BJ (cell line): Measurements from ENCODE around the gene ARHGEF39. TPM values are rescaled to one million over a fixed set of nuclear protein-coding genes. Genes with fewer than 3 reads are reported as not detected.

ENCODE experiments used
- CTCF ChIA-PET: fragments of 350-600 bp; formaldehyde crosslinking; extraction: SDS; loops from one replicate; lab custom pipeline; 2021; ENCODE audit warnings: antibody characterized with exemption, inconsistent platforms; lab: Yijun Ruan, JAX
- POLR2A ChIA-PET: fragments of 300-600 bp; sonication (Branson Sonifier 250); formaldehyde crosslinking; extraction: SDS; loops from one replicate; lab custom pipeline; 2021; ENCODE audit warnings: antibody characterized with exemption; lab: Charles Lee
- DNase-seq: peaks from one replicate; pipeline ENCODE4 v3.0.0-alpha.2; 2011; ENCODE audit warnings: low read depth
- H3K27me3 ChIP-seq: 2 replicates; pipeline ENCODE4 v1.6.0; 2011; ENCODE audit warnings: low read length; ENCODE audit not compliant: control insufficient read depth, insufficient read depth
- H3K36me3 ChIP-seq: 2 replicates; pipeline ENCODE4 v1.5.1; 2011; ENCODE audit warnings: low read length; ENCODE audit not compliant: control insufficient read depth, insufficient read depth
- H3K4me3 ChIP-seq: 2 replicates; pipeline ENCODE4 v1.5.1; 2011; ENCODE audit warnings: low read depth, mild to moderate bottlenecking, control low read depth, low read length
- CTCF ChIP-seq: IDR thresholded peaks from 2 replicates; pipeline ENCODE4 v1.5.1; 2011; ENCODE audit warnings: low read depth, mild to moderate bottlenecking, control low read depth, inconsistent platforms, low read length, moderate library complexity; ENCODE audit not compliant: insufficient read depth
- polyA plus RNA-seq: library from polyadenylated mRNA; depleted of rRNA; stranded (reverse); fragments of >200 nt; gene quantifications from 2 replicates; pipeline ENCODE4 v1.2.3, GENCODE V29; 2011

Gene ARHGEF39
- polyA plus RNA-seq, 1 experiment = 4.1 TPM

GRCh38 chr9:35636135-35636876 is 28.7 kb downstream of the ARHGEF39 start:
- no peak for DNase-seq
- ChIA-PET CTCF (interaction anchor here (1.0 to 2.5 kb wide), 3 partner anchors 10 to 26 kb away, joined by 3 to 9 read pairs (median 7); no protein-coding TSS in a partner anchor), POLR2A (no interaction called here)
- Histone ChIP-seq H3K4me3 (no peak overlapping the region), H3K27me3 (no peaks in the 10 kb centered on the region), H3K36me3 (no peaks in the 10 kb centered on the region)
- TF ChIP-seq CTCF = no peak

GRCh38 chr9:35635730-35636129 is 29.3 kb downstream of the ARHGEF39 start:
- POLR2A ChIA-PET = no interaction called here
- no peak for TF ChIP-seq CTCF
- no peaks in the 10 kb centered on the region for H3K36me3 ChIP-seq
- no peak for DNase-seq
- H3K27me3 ChIP-seq = no peaks in the 10 kb centered on the region
- no peak overlapping the region for H3K4me3 ChIP-seq
- CTCF ChIA-PET = interaction anchor here (1.0 to 2.5 kb wide), 3 partner anchors 11 to 25 kb away, joined by 3 to 9 read pairs (median 7); no protein-coding TSS in a partner anchor

- POLR2A ChIA-PET = no interaction called here
- no peak for TF ChIP-seq CTCF
These were observed 35.4 kb downstream of the ARHGEF39 start for GRCh38 chr9:35629597-35629996.

GRCh38 chr9:35628389-35628991 is 36.5 kb downstream of the ARHGEF39 start:
- POLR2A ChIA-PET = no interaction called here

More at GRCh38 chr9:35629597-35629996, 35.4 kb downstream of the ARHGEF39 start:
- DNase-seq = no peak
- no peaks in the 10 kb centered on the region for H3K36me3 ChIP-seq
- H3K27me3 ChIP-seq = no peaks in the 10 kb centered on the region; the same call in 1 of the 2 replicates
- CTCF ChIA-PET = interaction anchor here (1.0 to 1.9 kb wide), 4 partner anchors 10 to 19 kb away, joined by 3 to 7 read pairs (median 6); no protein-coding TSS in a partner anchor
- no peak overlapping the region for H3K4me3 ChIP-seq

More at GRCh38 chr9:35628389-35628991, 36.5 kb downstream of the ARHGEF39 start:
- DNase-seq = no peak
- TF ChIP-seq CTCF = no peak
- no peaks in the 10 kb centered on the region; the same call in 1 of the 2 replicates for H3K27me3 ChIP-seq
- H3K36me3 ChIP-seq = no peaks in the 10 kb centered on the region
- H3K4me3 ChIP-seq = no peak overlapping the region
- CTCF ChIA-PET = interaction anchor here (0.8 to 1.9 kb wide), 5 partner anchors 15 to 139 kb away, joined by 3 to 7 read pairs (median 4); partner anchors contain the start of gene RUSC2
